IMR-90 (cell line): ENCODE results near the gene ERN1. TPM values are rescaled to one million over a fixed set of nuclear protein-coding genes. Genes with fewer than 3 reads are reported as not detected.

Source experiments
- ATAC-seq: fragments of 200-7000 bp; cut with Tn5 transposase; 2 replicates; pipeline ENCODE4 v1.9.1; 2020; ENCODE audit warnings: low read depth, mild to moderate bottlenecking, moderate library complexity
- BruUV-seq: library from RNA; stranded (reverse); fragments of 400-500 nt; replicated peaks from 2 replicates; lab custom pipeline; 2021; lab: Mats Ljungman, UMichigan
- CTCF ChIA-PET: fragments of 300-600 bp; formaldehyde crosslinking; extraction: SDS; loops from one replicate; lab custom pipeline; 2021; ENCODE audit warnings: antibody characterized with exemption; lab: Yijun Ruan, JAX
- POLR2A ChIA-PET: fragments of 300-600 bp; sonication (Branson Sonifier 250); formaldehyde crosslinking; loops from one replicate; lab custom pipeline; 2022; ENCODE audit warnings: antibody characterized with exemption; ENCODE audit not compliant: unreplicated experiment; lab: Charles Lee
- DNase-seq: peaks from one replicate; pipeline ENCODE4 v3.0.0; 2013
- H2AFZ ChIP-seq: replicated peaks from 2 replicates; pipeline ENCODE3; 2013; ENCODE audit warnings: low read length, mild to moderate bottlenecking; ENCODE audit not compliant: poor library complexity
- H2AK5ac ChIP-seq: 2 replicates; pipeline ENCODE4 v1.6.1; 2013; ENCODE audit warnings: low read depth, low read length, inconsistent platforms
- H2AK9ac ChIP-seq: replicated peaks from 2 replicates; pipeline ENCODE3; 2013; ENCODE audit warnings: mild to moderate bottlenecking, low read depth, low read length, moderate library complexity; ENCODE audit not compliant: poor library complexity
- H2BK120ac ChIP-seq: 2 replicates; pipeline ENCODE4 v1.6.1; 2013; ENCODE audit warnings: low read depth, low read length, inconsistent platforms
- H2BK15ac ChIP-seq: 3 replicates; pipeline ENCODE4 v1.6.1; 2013; ENCODE audit warnings: low read depth, low read length, inconsistent platforms
- H2BK20ac ChIP-seq: 2 replicates; pipeline ENCODE4 v1.6.1; 2013; ENCODE audit warnings: low read depth, mild to moderate bottlenecking, inconsistent platforms, low read length, moderate library complexity
- H2BK5ac ChIP-seq: 2 replicates; pipeline ENCODE4 v1.6.1; 2013; ENCODE audit warnings: mild to moderate bottlenecking, low read depth, low read length, inconsistent platforms; ENCODE audit not compliant: poor library complexity, severe bottlenecking
- H3K14ac ChIP-seq: replicated peaks from 2 replicates; pipeline ENCODE4 v1.6.1; 2013; ENCODE audit warnings: low read depth, low read length, inconsistent platforms
- H3K18ac ChIP-seq: 2 replicates; pipeline ENCODE4 v1.6.1; 2013; ENCODE audit warnings: low read depth, low read length, control low read depth
- H3K23ac ChIP-seq: 2 replicates; pipeline ENCODE4 v1.6.1; 2013; ENCODE audit warnings: low read depth, low read length, inconsistent platforms
- H3K27ac ChIP-seq: 2 replicates; pipeline ENCODE4 v1.5.1; 2013; ENCODE audit warnings: mild to moderate bottlenecking, control low read depth, low read length; ENCODE audit not compliant: insufficient read depth
- H3K27me3 ChIP-seq: 2 replicates; pipeline ENCODE4 v1.6.1; 2013; ENCODE audit warnings: low read length; ENCODE audit not compliant: control insufficient read depth, insufficient read depth
- H3K36me3 ChIP-seq: 2 replicates; pipeline ENCODE4 v1.6.1; 2013; ENCODE audit warnings: low read length, mixed read lengths; ENCODE audit not compliant: control insufficient read depth, insufficient read depth
- H3K4ac ChIP-seq: 2 replicates; pipeline ENCODE4 v1.6.1; 2013; ENCODE audit warnings: low read depth, low read length, inconsistent platforms
- H3K4me1 ChIP-seq: 2 replicates; pipeline ENCODE4 v1.6.1; 2013; ENCODE audit warnings: low read length, mixed read lengths; ENCODE audit not compliant: control insufficient read depth, insufficient read depth
- H3K4me2 ChIP-seq: 2 replicates; pipeline ENCODE4 v1.6.1; 2013; ENCODE audit warnings: low read depth, mild to moderate bottlenecking, control low read depth, low read length, moderate library complexity
- H3K4me3 ChIP-seq: 2 replicates; pipeline ENCODE4 v1.5.1; 2013; ENCODE audit warnings: low read depth, mild to moderate bottlenecking, control low read depth, low read length, moderate library complexity; ENCODE audit not compliant: insufficient read depth
- H3K56ac ChIP-seq: 2 replicates; pipeline ENCODE4 v1.6.1; 2013; ENCODE audit warnings: low read length, inconsistent platforms; ENCODE audit not compliant: insufficient read depth; ENCODE audit errors: extremely low read depth
- H3K79me1 ChIP-seq, 2 experiments: 2 replicates each; pipeline ENCODE4 v1.6.1; 2013; ENCODE audit warnings: low read length in 2 of 2, inconsistent platforms in 1 of 2, low read depth in 1 of 2
- H3K9ac ChIP-seq: 2 replicates; pipeline ENCODE4 v1.6.1; 2013; ENCODE audit warnings: low read depth, low read length, control low read depth
- H3K9me1 ChIP-seq: 2 replicates; pipeline ENCODE4 v1.6.1; 2013; ENCODE audit warnings: low read length, inconsistent platforms; ENCODE audit not compliant: insufficient read depth
- H3K9me3 ChIP-seq: 2 replicates; pipeline ENCODE4 v1.6.1; 2013; ENCODE audit warnings: low read length; ENCODE audit not compliant: control insufficient read depth, insufficient read depth
- H4K20me1 ChIP-seq: 2 replicates; pipeline ENCODE4 v1.6.1; 2013; ENCODE audit warnings: low read length, inconsistent platforms; ENCODE audit not compliant: insufficient read depth
- H4K5ac ChIP-seq: 2 replicates; pipeline ENCODE4 v1.6.1; 2013; ENCODE audit warnings: mild to moderate bottlenecking, low read depth, low read length, control low read depth
- H4K8ac ChIP-seq, 2 experiments: 2 replicates each; pipeline ENCODE4 v1.6.1; 2013; ENCODE audit warnings: low read depth in 2 of 2, low read length in 2 of 2, control low read depth in 1 of 2, inconsistent platforms in 1 of 2
- H4K91ac ChIP-seq: 2 replicates; pipeline ENCODE4 v1.6.1; 2013; ENCODE audit warnings: low read depth, low read length, inconsistent platforms; ENCODE audit not compliant: insufficient read depth
- NFE2L2 ChIP-seq: fragments of 150-350 bp; IDR thresholded peaks from 2 replicates; pipeline ENCODE4 v1.6.1; 2016; ENCODE audit warnings: low read depth, mild to moderate bottlenecking, low read length
- WGBS, 2 experiments: methylation state at CpG; one replicate each; pipeline versions ENCODE4 v1.1.5 to v1.1.7; 2013; ENCODE audit warnings: missing lambda C conversion rate in 2 of 2; ENCODE audit not compliant: insufficient read length in 1 of 2; ENCODE audit errors: extremely low coverage in 2 of 2; 5-methylcytosine and 5-hydroxymethylcytosine counted together
- dilution Hi-C: fragments of 300-500 bp; cut with HindIII; formaldehyde crosslinking; loops from one replicate; pipeline ENCODE4 v1.14.3; 2018; ENCODE audit warnings: low sequenced_read_pairs; ENCODE audit not compliant: unreplicated experiment
- in situ Hi-C: fragments of 300-500 bp; cut with MboI; formaldehyde crosslinking; loops from 3 replicates; pipeline ENCODE4 v1.14.3; 2019; ENCODE audit warnings: low sequenced_read_pairs, inconsistent platforms, mixed read lengths
- intact Hi-C: fragments of 100-400 bp; cut with micrococcal nuclease; formaldehyde crosslinking; loops from 2 replicates; pipeline ENCODE4 v1.10.0; 2022
- polyA plus RNA-seq, 3 experiments: library from polyadenylated mRNA; depleted of rRNA; stranded (reverse); fragments of >200 nt; gene quantifications; 2 replicates each; pipeline ENCODE4 v1.2.3, GENCODE V29; 2012; ENCODE audit warnings: low replicate concordance in 1 of 3
- total RNA-seq: library from RNA; depleted of rRNA; stranded (reverse); fragments of >200 nt; gene quantifications from 2 replicates; pipeline ENCODE4 v1.2.3, GENCODE V29; 2012

Gene ERN1
- total and polyA plus RNA-seq, 2 of the 4 experiments (the other 2 are of a cell fraction): 2.7 to 4.1 TPM

DNA sequence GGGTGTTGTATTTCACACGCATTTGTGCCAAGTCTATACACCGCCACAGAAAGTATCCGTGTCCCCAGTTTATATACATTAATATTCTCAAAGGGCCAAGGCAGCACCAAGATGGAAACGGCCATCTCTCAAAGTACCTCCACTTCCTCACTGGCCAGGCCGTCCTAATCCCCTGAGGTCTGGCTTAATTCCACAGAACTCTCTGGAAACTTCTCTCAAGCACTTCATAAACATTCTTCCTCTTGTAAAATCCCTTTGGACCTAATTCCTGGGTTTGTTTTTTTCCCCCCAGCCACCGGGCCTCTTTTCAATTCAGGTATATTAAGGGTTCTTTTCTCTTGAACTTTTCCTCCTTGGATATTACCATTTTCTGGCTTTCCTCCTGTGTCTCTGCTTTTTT lies 5.1 kb upstream of the ERN1 start:
- H4K20me1 ChIP-seq: no peaks in the 10 kb centered on the region
- H2AK5ac ChIP-seq: no peak overlapping the region
- WGBS, 2 experiments: no CpG with 5 or more reads among the region's 6 CpGs
- H3K4me2 ChIP-seq: no peak overlapping the region
- H3K4ac ChIP-seq: no peak overlapping the region
- no peak overlapping the region for H2BK15ac ChIP-seq
- no peaks in the 10 kb centered on the region for H3K27me3 ChIP-seq
- 0 out of 4 replicates have a peak, but pooled peaks cover 3% of the 10 kb centered on the region in 2 experiments for H3K79me1 ChIP-seq
- intact Hi-C loops: no loop called here
- H3K23ac ChIP-seq: no peak overlapping the region
- H3K4me3 ChIP-seq: no peak overlapping the region
- no peak overlapping the region for H2BK20ac ChIP-seq
- H4K91ac ChIP-seq: no peak overlapping the region
- H3K9me1 ChIP-seq: peaks cover 3% of the 10 kb centered on the region; the same call in 1 of the 2 replicates
- no TSS peak for BruUV-seq
- no peak overlapping the region for H2AK9ac ChIP-seq
- in situ Hi-C loops: loop anchor here (5.0 kb wide), 2 partner anchors 103 to 218 kb away; partner anchors contain the start of gene GH1
- no peak overlapping the region for H4K5ac ChIP-seq
- TF ChIP-seq NFE2L2: no peak
- no peak overlapping the region for H2BK120ac ChIP-seq
- ATAC-seq (no peak), DNase-seq (no peak)
- ChIA-PET CTCF (interaction anchor here (2.9 kb wide), 1 partner anchor 105 kb away, joined by 74 read pairs; no protein-coding TSS in a partner anchor), POLR2A (no interaction called here)
- no peak overlapping the region for H3K18ac ChIP-seq
- H3K56ac ChIP-seq: no peak overlapping the region
- H3K4me1 ChIP-seq: peaks cover 5% of the 10 kb centered on the region; the same call in 1 of the 2 replicates
- no peaks in the 10 kb centered on the region for H3K36me3 ChIP-seq
- no peak overlapping the region for H3K9ac ChIP-seq
- H4K8ac ChIP-seq: no peak overlapping the region
- dilution Hi-C loops: no loop called here
- H2BK5ac ChIP-seq: no peak overlapping the region
- no peak overlapping the region for H3K27ac ChIP-seq
- H3K9me3 ChIP-seq: no peaks in the 10 kb centered on the region
- H3K14ac ChIP-seq: no peak overlapping the region
- H2AFZ ChIP-seq: peak overlapping the region; percentile 41
